HepG2 (cell line): ENCODE results near the gene EVC. TPM values are rescaled to one million over a fixed set of nuclear protein-coding genes. Genes with fewer than 3 reads are reported as not detected.

Source experiments
- ARID5B ChIP-seq: IDR thresholded peaks from 2 replicates; pipeline ENCODE4 v1.4.0; 2020; ENCODE audit warnings: mild to moderate bottlenecking, missing genetic modification reagents
- CC2D1A ChIP-seq: sonication (generic); formaldehyde crosslinking; IDR thresholded peaks from 2 replicates; pipeline ENCODE4 v1.8.1; 2023; ENCODE audit warnings: mild to moderate bottlenecking, missing genetic modification reagents
- ETS1 ChIP-seq: sonication (generic); formaldehyde crosslinking; IDR thresholded peaks from 2 replicates; pipeline ENCODE4 v1.4.0; 2020; ENCODE audit warnings: missing genetic modification reagents
- FOXK2 ChIP-seq: fragments of 450-650 bp; IDR thresholded peaks from 2 replicates; pipeline ENCODE4 v1.6.1; 2016
- FOXM1 ChIP-seq: sonication (generic); formaldehyde crosslinking; IDR thresholded peaks from 2 replicates; pipeline ENCODE4 v1.5.0; 2020; ENCODE audit warnings: missing genetic modification reagents
- GATAD1 ChIP-seq: IDR thresholded peaks from 2 replicates; pipeline ENCODE4 v1.6.1; 2016; ENCODE audit warnings: missing genetic modification reagents, missing compliant biosample characterization
- NFKBIZ ChIP-seq: IDR thresholded peaks from 2 replicates; pipeline ENCODE4 v1.6.1; 2018; ENCODE audit warnings: missing genetic modification reagents, missing compliant biosample characterization
- NR2F2 ChIP-seq: IDR thresholded peaks from 2 replicates; pipeline ENCODE4 v1.6.1; 2012; ENCODE audit warnings: low read depth, inconsistent platforms, borderline replicate concordance
- TAF15 ChIP-seq: fragments of 200-400 bp; formaldehyde crosslinking; IDR thresholded peaks from one replicate; pipeline ENCODE4 v1.6.1; 2018; ENCODE audit warnings: mild to moderate bottlenecking, low read depth, low read length; ENCODE audit not compliant: poor library complexity, severe bottlenecking
- TEAD2 ChIP-seq: sonication (generic); formaldehyde crosslinking; IDR thresholded peaks from 2 replicates; pipeline ENCODE4 v1.9.0; 2021; ENCODE audit warnings: missing genetic modification reagents
- THAP11 ChIP-seq: IDR thresholded peaks from 2 replicates; pipeline ENCODE4 v1.6.1; 2016; ENCODE audit warnings: missing biosample characterization, missing genetic modification reagents
- TOPORS ChIP-seq: sonication (generic); formaldehyde crosslinking; IDR thresholded peaks from 2 replicates; pipeline ENCODE4 v1.8.0; 2023; ENCODE audit warnings: mild to moderate bottlenecking, missing genetic modification reagents
- ZFP37 ChIP-seq: sonication (generic); formaldehyde crosslinking; IDR thresholded peaks from 2 replicates; pipeline ENCODE4 v1.4.0; 2020; ENCODE audit warnings: missing genetic modification reagents, borderline replicate concordance
- ZNF232 ChIP-seq: sonication (generic); formaldehyde crosslinking; IDR thresholded peaks from 2 replicates; pipeline ENCODE4 v1.4.0; 2020; ENCODE audit warnings: missing genetic modification reagents, borderline replicate concordance
- ZNF792 ChIP-seq: IDR thresholded peaks from 2 replicates; pipeline ENCODE4 v1.6.1; 2016
- polyA plus RNA-seq, 8 experiments: library from polyadenylated mRNA; depleted of rRNA in 3 of 8; stranded (reverse) in 7 of 8; unstranded in 1 of 8; fragments of >200 nt; fragmentation: Illumina TruSeq in 4 of 8; extraction: Trizol in 4 of 8; gene quantifications; 2 replicates each; pipeline versions ENCODE4 v1.2.1 to v1.2.3, GENCODE V29; 2011 to 2016; ENCODE audit warnings: low read depth in 4 of 8, missing spikeins in 1 of 8, mixed read lengths in 1 of 8; ENCODE audit not compliant: insufficient read depth in 1 of 8
- total RNA-seq, 5 experiments: library from RNA; depleted of rRNA; stranded (reverse); fragments of >200 nt; fragmentation: Illumina TruSeq; extraction: Trizol; gene quantifications; 2 replicates each; pipeline ENCODE4 v1.2.3, GENCODE V29; 2016; ENCODE audit warnings: low read depth in 1 of 5
- TF ChIP-seq, protein P1 (sequence below): IDR thresholded peaks from 2 replicates; pipeline ENCODE4 v1.6.1; 2016; ENCODE audit warnings: mild to moderate bottlenecking
- TF ChIP-seq, protein P2 (sequence below): sonication (generic); formaldehyde crosslinking; IDR thresholded peaks from 2 replicates; pipeline ENCODE4 v1.4.0; 2020; ENCODE audit warnings: missing genetic modification reagents, borderline replicate concordance

The EVC gene
- total and polyA plus RNA-seq, 2 of the 13 experiments (the other 11 are each of a cell fraction or from before 2014, with no cell fraction given), result 3.1 to 4.9 TPM

- TF ChIP-seq CC2D1A (CRISPR knock-in tag) (no peak), TEAD2 (CRISPR knock-in tag) (no peak), ZNF232 (CRISPR knock-in tag) (no peak), ETS1 (CRISPR knock-in tag) (no peak), ZFP37 (CRISPR knock-in tag) (no peak), TOPORS (no peak), TAF15 (no peak), FOXK2 (no peak), ZNF792 (CRISPR knock-in tag) (0 out of 2 replicates have a peak, but pooled peaks have one; percentile 22), FOXM1 (CRISPR knock-in tag) (no peak), NR2F2 (peak; percentile 60), THAP11 (CRISPR knock-in tag) (0 out of 2 replicates have a peak, but pooled peaks have one; percentile 21), GATAD1 (CRISPR knock-in tag) (no peak), NFKBIZ (CRISPR knock-in tag) (no peak), ARID5B (CRISPR knock-in tag) (peak; percentile 70; the same call in 1 of the 2 replicates)
- TF ChIP-seq, protein P1, sequence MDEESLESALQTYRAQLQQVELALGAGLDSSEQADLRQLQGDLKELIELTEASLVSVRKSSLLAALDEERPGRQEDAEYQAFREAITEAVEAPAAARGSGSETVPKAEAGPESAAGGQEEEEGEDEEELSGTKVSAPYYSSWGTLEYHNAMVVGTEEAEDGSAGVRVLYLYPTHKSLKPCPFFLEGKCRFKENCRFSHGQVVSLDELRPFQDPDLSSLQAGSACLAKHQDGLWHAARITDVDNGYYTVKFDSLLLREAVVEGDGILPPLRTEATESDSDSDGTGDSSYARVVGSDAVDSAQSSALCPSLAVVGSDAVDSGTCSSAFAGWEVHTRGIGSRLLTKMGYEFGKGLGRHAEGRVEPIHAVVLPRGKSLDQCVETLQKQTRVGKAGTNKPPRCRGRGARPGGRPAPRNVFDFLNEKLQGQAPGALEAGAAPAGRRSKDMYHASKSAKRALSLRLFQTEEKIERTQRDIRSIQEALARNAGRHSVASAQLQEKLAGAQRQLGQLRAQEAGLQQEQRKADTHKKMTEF, result peak; percentile 73
- TF ChIP-seq, protein P2, sequence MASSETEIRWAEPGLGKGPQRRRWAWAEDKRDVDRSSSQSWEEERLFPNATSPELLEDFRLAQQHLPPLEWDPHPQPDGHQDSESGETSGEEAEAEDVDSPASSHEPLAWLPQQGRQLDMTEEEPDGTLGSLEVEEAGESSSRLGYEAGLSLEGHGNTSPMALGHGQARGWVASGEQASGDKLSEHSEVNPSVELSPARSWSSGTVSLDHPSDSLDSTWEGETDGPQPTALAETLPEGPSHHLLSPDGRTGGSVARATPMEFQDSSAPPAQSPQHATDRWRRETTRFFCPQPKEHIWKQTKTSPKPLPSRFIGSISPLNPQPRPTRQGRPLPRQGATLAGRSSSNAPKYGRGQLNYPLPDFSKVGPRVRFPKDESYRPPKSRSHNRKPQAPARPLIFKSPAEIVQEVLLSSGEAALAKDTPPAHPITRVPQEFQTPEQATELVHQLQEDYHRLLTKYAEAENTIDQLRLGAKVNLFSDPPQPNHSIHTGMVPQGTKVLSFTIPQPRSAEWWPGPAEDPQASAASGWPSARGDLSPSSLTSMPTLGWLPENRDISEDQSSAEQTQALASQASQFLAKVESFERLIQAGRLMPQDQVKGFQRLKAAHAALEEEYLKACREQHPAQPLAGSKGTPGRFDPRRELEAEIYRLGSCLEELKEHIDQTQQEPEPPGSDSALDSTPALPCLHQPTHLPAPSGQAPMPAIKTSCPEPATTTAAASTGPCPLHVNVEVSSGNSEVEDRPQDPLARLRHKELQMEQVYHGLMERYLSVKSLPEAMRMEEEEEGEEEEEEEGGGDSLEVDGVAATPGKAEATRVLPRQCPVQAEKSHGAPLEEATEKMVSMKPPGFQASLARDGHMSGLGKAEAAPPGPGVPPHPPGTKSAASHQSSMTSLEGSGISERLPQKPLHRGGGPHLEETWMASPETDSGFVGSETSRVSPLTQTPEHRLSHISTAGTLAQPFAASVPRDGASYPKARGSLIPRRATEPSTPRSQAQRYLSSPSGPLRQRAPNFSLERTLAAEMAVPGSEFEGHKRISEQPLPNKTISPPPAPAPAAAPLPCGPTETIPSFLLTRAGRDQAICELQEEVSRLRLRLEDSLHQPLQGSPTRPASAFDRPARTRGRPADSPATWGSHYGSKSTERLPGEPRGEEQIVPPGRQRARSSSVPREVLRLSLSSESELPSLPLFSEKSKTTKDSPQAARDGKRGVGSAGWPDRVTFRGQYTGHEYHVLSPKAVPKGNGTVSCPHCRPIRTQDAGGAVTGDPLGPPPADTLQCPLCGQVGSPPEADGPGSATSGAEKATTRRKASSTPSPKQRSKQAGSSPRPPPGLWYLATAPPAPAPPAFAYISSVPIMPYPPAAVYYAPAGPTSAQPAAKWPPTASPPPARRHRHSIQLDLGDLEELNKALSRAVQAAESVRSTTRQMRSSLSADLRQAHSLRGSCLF (CRISPR knock-in tag), result no peak
Measured at GRCh38 chr4:5722328-5722727, 11.3 kb downstream of the EVC start (continued).
